HepG2 (cell line): ENCODE measurements around the gene PROX1. TPM values are rescaled to one million over a fixed set of nuclear protein-coding genes. Genes with fewer than 3 reads are reported as not detected.
A peak's percentile ranks its signal among the peaks of the same experiment; 100 is the strongest.

Experiments
- ATF7-NPFF ChIP-seq: sonication (generic); formaldehyde crosslinking; IDR thresholded peaks from 2 replicates; pipeline ENCODE4 v1.8.1; 2023; ENCODE audit warnings: mild to moderate bottlenecking, low read depth, missing genetic modification reagents, moderate library complexity
- CBX2 ChIP-seq, 2 experiments: fragments of 200-600 bp in 1 of 2; sonication (generic); formaldehyde crosslinking in 1 of 2; IDR thresholded peaks; 2 replicates each; pipeline versions ENCODE4 v1.7.0 to v1.8.1; 2018 to 2022; ENCODE audit warnings: low read depth in 2 of 2, low read length in 1 of 2, mild to moderate bottlenecking in 1 of 2, missing genetic modification reagents in 1 of 2
- CSRNP1 ChIP-seq: sonication (generic); formaldehyde crosslinking; IDR thresholded peaks from 2 replicates; pipeline ENCODE4 v1.8.1; 2023; ENCODE audit warnings: mild to moderate bottlenecking, missing genetic modification reagents
- FOXM1 ChIP-seq: sonication (generic); formaldehyde crosslinking; IDR thresholded peaks from 2 replicates; pipeline ENCODE4 v1.5.0; 2020; ENCODE audit warnings: missing genetic modification reagents
- HES4 ChIP-seq: sonication (generic); formaldehyde crosslinking; IDR thresholded peaks from 2 replicates; pipeline ENCODE4 v1.9.0; 2021; ENCODE audit warnings: mild to moderate bottlenecking, missing genetic modification reagents, borderline replicate concordance
- IKZF4 ChIP-seq: sonication (generic); formaldehyde crosslinking; IDR thresholded peaks from 2 replicates; pipeline ENCODE4 v1.5.1; 2020; ENCODE audit warnings: borderline replicate concordance, mild to moderate bottlenecking, low read depth, missing genetic modification reagents; ENCODE audit errors: not compliant biosample characterization
- KAT7 ChIP-seq: IDR thresholded peaks from 2 replicates; pipeline ENCODE4 v1.6.1; 2018; ENCODE audit warnings: borderline replicate concordance, missing compliant biosample characterization
- SMAD3 ChIP-seq: sonication (generic); formaldehyde crosslinking; IDR thresholded peaks from 2 replicates; pipeline ENCODE4 v1.4.0; 2020; ENCODE audit warnings: missing genetic modification reagents
- ZBTB38 ChIP-seq: sonication (generic); formaldehyde crosslinking; IDR thresholded peaks from 2 replicates; pipeline ENCODE4 v1.5.1; 2020; ENCODE audit warnings: mild to moderate bottlenecking, missing genetic modification reagents
- ZBTB49 ChIP-seq: sonication (generic); formaldehyde crosslinking; IDR thresholded peaks from 2 replicates; pipeline ENCODE4 v1.4.0; 2020; ENCODE audit warnings: missing genetic modification reagents, borderline replicate concordance
- ZFP91 ChIP-seq: sonication (generic); formaldehyde crosslinking; IDR thresholded peaks from 2 replicates; pipeline ENCODE4 v1.9.0; 2022; ENCODE audit warnings: missing genetic modification reagents, mild to moderate bottlenecking, borderline replicate concordance
- ZNF205 ChIP-seq: IDR thresholded peaks from 2 replicates; pipeline ENCODE4 v1.6.1; 2018; ENCODE audit warnings: missing biosample characterization, missing genetic modification reagents
- ZNF329 ChIP-seq: sonication (generic); formaldehyde crosslinking; IDR thresholded peaks from 2 replicates; pipeline ENCODE4 v1.9.0; 2021; ENCODE audit warnings: low read depth, mild to moderate bottlenecking, missing genetic modification reagents
- ZNF678 ChIP-seq: sonication (generic); formaldehyde crosslinking; IDR thresholded peaks from 2 replicates; pipeline ENCODE4 v1.4.0; 2020; ENCODE audit warnings: mild to moderate bottlenecking, missing genetic modification reagents
- ZNF687 ChIP-seq: sonication (generic); formaldehyde crosslinking; IDR thresholded peaks from 2 replicates; pipeline ENCODE4 v1.5.1; 2020; ENCODE audit warnings: mild to moderate bottlenecking, missing genetic modification reagents, moderate library complexity
- ZSCAN25 ChIP-seq: sonication (generic); formaldehyde crosslinking; IDR thresholded peaks from 2 replicates; pipeline ENCODE4 v1.8.0; 2022; ENCODE audit warnings: mild to moderate bottlenecking, missing genetic modification reagents
- ZSCAN30 ChIP-seq: sonication (generic); formaldehyde crosslinking; IDR thresholded peaks from 2 replicates; pipeline ENCODE4 v1.5.0; 2020; ENCODE audit warnings: mild to moderate bottlenecking, missing genetic modification reagents
- polyA plus RNA-seq, 8 experiments: library from polyadenylated mRNA; depleted of rRNA in 3 of 8; stranded (reverse) in 7 of 8; unstranded in 1 of 8; fragments of >200 nt; fragmentation: Illumina TruSeq in 4 of 8; extraction: Trizol in 4 of 8; gene quantifications; 2 replicates each; pipeline versions ENCODE4 v1.2.1 to v1.2.3, GENCODE V29; 2011 to 2016; ENCODE audit warnings: low read depth in 4 of 8, missing spikeins in 1 of 8, mixed read lengths in 1 of 8; ENCODE audit not compliant: insufficient read depth in 1 of 8
- total RNA-seq, 5 experiments: library from RNA; depleted of rRNA; stranded (reverse); fragments of >200 nt; fragmentation: Illumina TruSeq; extraction: Trizol; gene quantifications; 2 replicates each; pipeline ENCODE4 v1.2.3, GENCODE V29; 2016; ENCODE audit warnings: low read depth in 1 of 5

The PROX1 gene
- total and polyA plus RNA-seq, 2 of the 13 experiments (the other 11 are each of a cell fraction or from before 2014, with no cell fraction given), result 12.3 to 30.2 TPM

- TF ChIP-seq ZNF687 (CRISPR knock-in tag) (peak; percentile 97), ZNF205 (CRISPR knock-in tag) (0 out of 2 replicates have a peak, but pooled peaks have one; percentile 26), ZBTB38 (CRISPR knock-in tag) (peak; percentile 68), ZSCAN30 (no peak), ZBTB49 (CRISPR knock-in tag) (no peak), IKZF4 (CRISPR knock-in tag) (peak; percentile 42), ZFP91 (peak; percentile 66; the same call in 1 of the 2 replicates), ATF7-NPFF (no peak), ZNF329 (no peak), KAT7 (CRISPR knock-in tag) (0 out of 2 replicates have a peak, but pooled peaks have one; percentile 43), ZSCAN25 (peak; percentile 39; the same call in 1 of the 2 replicates), CSRNP1 (CRISPR knock-in tag) (0 out of 2 replicates have a peak, but pooled peaks have one; percentile 59), FOXM1 (CRISPR knock-in tag) (no peak), CBX2 (IDR thresholded peaks at IDR 0.05; ENCODE audit: low read depth, low read length) (no peak), CBX2 (CRISPR knock-in tag; IDR thresholded peaks at IDR 0.05; ENCODE audit: low read depth) (no peak), ZNF678 (0 out of 2 replicates have a peak, but pooled peaks have one; percentile 40), HES4 (CRISPR knock-in tag) (peak; percentile 84), SMAD3 (CRISPR knock-in tag) (no peak)
These were observed 4.9 kb upstream of the PROX1 start (continued) for GRCh38 chr1:213982672-213983492.
